ENCODE results near the gene NBR1.
"Not testable (repeated sequence)": the region's sequence is repeated elsewhere in the genome, so short reads cannot be mapped to it uniquely, and the experiment has no call there.

The NBR1 gene

GRCh38 chr17:43216762-43217613 lies 46.0 kb downstream of the NBR1 start:
- DNase-seq: no peak

DNA sequence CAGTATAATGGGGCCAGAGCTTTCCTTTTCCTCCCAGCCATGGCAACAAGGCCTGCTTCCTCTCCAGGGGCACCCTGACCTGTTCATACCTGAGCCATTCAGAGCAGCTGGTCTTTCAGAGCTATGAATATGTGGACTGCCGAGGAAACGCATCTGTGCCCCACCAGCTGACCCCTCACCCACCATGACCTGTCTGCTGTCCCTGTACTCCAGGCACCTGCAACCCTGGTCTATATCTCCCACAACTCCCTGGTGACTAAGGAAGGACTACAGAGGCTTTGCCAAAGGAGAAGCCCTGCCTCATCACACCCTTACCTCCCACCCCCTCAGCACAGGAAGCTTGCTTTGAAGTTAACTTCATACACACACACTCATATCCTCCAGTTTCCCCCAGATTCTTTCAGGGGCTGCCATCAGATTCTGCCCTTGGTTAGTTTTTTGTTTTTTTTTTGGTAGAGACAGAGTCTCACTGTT lies 46.6 kb downstream of the NBR1 start:
- no peak for DNase-seq

GRCh38 chr17:43219001-43219400 lies 48.0 kb downstream of the NBR1 start:
- DNase-seq: no peak

GRCh38 chr17:43219746-43220380 lies 48.8 kb downstream of the NBR1 start:
- no peak for DNase-seq

DNA sequence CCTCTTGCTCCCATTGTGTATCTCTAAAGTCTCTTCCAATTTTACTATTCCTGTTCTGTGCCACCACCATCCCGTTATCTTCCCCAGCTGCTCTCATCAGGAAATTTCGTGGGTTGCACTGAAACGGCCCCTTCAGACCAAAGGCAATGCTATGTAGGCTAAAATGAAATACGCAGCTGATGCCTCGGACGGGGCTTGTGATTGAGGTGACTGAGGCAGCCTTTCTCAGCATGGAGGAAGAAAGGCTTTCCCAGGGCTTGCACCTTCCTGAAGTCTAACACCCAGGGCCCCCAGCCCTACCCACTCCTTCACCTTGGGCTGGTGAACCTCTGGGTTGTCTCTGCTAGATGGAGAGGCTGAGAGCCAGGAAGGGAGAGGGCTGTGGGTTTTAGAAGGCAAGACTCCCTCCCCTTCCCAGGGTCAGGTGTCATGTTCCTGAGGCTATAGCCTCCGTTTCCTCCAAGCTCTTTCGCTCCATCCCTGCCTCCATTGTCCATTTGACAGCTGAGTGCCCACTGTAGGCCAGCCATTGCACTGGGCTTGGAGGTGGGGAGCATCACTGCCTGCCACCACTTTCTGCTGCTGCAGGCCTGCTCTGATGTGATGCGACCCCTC lies 49.6 kb downstream of the NBR1 start:
- DNase-seq: no peak

DNA sequence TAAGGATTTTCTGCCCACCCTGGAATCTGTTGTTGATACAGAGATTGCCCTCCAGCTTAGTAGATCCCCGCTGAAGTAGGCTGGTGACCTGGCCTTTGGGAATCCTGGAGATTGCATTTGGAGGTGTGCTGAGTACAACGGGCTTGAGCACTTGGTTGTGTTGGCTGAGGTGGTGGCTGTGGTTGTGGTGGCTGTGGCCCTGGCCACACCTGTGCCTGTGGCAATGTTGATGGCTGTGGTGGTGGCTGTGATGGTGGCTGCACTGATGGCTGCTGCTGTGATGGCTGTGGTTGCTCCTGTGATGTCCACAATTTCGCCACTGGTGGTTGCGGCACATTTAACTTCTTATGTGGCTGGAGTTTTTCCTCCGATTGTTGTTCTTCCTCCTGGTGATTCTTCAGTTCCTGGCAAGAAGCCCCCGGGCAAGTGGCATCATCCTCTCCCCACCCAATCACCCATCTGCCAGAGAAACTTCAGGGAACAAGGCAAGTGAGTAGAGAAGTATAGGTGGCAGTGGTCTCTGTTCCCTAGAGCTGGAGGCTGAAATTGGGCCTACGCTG lies 53.2 kb downstream of the NBR1 start:
- DNase-seq: no peak

DNA sequence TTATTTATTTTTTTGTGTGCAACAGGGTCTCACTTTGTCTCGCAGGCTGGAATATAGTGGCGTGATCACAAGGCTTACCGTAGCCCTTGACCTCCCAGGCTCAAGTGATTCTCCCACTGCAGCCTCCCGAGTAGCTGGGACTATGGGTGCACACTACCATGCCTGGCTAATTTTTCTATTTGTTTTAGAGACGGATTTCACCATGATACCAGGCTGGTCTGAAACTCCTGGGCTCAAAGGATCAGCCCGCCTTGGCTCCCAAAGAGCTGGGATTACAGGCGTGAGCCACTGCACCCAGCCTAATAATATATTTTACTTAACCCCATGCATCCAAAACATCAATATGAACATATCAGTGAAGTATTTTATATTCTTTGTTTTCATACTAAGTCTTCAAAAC lies 55.4 kb downstream of the NBR1 start:
- DNase-seq: no peak

- DNase-seq: not testable (repeated sequence)
Measured at GRCh38 chr17:43228020-43228782, 57.2 kb downstream of the NBR1 start, which contains the start of gene CCDC200. Gene CCDC200 (minus strand): TSS chr17:43228623. CDS start chr17:43228554, 69 bp downstream.

DNA sequence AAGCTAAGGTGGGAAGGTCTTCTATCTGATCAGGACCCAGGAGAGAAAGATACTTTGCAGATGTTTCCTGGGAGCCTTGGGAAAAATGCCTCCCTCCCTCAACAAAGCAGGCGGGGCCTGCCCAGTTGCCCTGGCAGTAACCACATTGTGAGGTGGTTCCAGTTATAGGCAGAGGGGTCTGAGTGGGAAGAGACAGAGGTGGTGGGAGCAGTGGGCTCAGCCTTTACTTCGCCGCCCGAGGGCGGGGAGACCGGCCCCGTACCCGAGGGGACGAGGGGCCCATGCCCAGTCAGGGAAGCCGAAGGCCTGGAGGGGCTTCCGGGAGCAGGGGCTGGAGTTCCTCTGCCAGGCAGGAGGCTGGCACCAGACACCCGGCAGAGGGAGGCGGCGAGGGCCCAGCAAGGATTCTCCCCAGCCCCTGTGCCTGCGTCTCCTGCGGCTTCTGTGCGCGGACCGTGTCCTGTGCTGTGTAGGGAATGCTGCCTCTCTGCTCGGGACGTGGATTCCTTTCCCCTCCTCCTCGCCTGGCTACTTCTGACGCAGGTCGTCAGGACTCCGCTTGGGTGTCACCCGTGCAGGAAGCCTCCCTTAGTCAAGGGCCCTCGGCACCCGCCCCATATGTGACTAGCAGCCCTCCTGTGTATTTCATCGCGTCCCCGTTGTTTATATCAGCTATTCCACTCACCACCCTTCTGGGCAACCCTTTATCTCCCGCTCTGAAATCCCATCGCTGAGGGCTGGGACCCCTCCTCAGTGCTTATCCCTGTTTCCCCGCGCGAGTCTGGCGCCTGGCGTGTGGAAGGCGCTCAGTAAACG lies 60.4 kb downstream of the NBR1 start:
- not testable (repeated sequence) for DNase-seq

DNA sequence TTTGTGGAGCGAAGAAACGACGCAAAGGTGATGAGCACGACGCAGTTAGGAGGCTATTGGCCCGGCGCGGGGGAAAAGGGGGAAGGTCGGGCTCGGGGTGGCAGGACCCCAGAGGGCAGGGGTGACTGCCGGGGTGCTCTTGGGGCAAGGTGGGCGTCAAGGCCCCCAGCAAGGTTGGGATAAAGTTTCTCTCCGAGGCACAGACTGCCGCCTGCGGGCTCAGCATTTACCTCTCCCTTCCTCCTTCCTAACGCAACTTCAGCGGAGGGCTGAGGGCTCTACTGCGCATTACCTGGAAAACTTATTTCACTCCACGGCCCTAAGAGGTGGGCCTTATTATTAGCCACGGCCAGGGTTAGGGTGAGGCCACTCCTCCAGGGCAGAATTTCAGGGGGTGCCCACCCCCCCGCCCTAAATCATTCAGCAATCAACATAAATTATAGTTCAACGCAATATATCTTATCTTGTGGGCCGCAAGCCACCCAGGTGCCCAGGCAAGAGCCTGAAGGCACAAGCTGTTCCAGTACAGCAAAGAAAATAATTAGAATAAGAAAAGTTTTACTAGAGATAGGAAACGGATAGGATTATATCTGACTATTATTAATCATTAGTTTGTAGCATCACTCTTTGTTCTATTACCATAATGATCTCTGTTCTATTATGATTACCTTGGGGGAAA lies 61.1 kb downstream of the NBR1 start:
- DNase-seq: not testable (repeated sequence)

DNA sequence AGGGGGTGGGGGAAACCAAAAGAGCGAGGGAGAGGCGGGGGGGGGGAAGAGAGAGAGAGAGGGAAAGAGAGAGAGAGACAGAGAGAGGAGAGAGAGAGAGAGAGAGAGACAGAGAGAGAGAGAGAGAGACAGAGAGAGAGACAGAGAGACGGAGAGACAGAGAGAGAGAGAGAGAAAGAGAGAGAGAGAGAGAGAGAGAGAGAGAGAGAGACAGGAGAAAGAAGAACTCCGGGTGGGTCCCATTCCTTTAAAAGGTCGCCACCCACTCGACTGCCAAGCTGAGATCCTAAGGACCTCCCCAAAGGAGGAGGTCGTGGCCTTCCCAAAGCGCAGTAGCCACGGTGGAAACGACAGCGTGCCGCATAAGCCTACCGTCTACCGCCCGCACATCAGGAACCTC lies 62.2 kb downstream of the NBR1 start:
- not testable (repeated sequence) for DNase-seq

GRCh38 chr17:43233877-43234276 lies 62.9 kb downstream of the NBR1 start, which contains the start of gene RNU2-1:
Gene RNU2-1 (minus strand): TSS chr17:43233977.
- not testable (repeated sequence) for DNase-seq

DNA sequence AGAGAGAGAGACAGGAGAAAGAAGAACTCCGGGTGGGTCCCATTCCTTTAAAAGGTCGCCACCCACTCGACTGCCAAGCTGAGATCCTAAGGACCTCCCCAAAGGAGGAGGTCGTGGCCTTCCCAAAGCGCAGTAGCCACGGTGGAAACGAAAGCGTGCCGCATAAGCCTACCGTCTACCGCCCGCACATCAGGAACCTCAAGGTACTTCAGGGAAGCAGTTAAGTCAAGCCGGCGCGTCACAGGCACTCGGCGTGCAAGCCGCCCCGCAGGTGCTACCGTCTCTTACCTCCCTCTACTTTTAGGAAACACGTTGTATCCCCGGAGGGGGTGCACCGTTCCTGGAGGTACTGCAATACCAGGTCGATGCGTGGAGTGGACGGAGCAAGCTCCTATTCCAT lies 68.6 kb downstream of the NBR1 start:
- DNase-seq: not testable (repeated sequence)

DNA sequence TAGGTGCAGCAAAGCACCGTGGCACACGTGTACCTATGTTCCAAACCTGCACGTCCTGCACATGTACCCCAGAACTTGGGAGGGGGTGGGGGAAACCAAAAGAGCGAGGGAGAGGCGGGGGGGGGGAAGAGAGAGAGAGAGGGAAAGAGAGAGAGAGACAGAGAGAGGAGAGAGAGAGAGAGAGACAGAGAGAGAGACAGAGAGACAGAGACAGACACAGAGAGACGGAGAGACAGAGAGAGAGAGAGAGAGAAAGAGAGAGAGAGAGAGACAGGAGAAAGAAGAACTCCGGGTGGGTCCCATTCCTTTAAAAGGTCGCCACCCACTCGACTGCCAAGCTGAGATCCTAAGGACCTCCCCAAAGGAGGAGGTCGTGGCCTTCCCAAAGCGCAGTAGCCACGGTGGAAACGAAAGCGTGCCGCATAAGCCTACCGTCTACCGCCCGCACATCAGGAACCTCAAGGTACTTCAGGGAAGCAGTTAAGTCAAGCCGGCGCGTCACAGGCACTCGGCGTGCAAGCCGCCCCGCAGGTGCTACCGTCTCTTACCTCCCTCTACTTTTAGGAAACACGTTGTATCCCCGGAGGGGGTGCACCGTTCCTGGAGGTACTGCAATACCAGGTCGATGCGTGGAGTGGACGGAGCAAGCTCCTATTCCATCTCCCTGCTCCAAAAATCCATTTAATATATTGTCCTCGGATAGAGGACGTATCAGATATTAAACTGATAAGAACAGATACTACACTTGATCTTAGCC lies 69.8 kb downstream of the NBR1 start:
- not testable (repeated sequence) for DNase-seq

- not testable (repeated sequence) for DNase-seq
Measured at GRCh38 chr17:43246456-43246855, 75.4 kb downstream of the NBR1 start.

All from CD4-positive, alpha-beta T cell treated with Interleukin-4 for 4 hours (primary cell).